GM18867 (cell line): ENCODE data around the gene SRR.

ENCODE experiments used
- ATAC-seq: cut with Tn5 transposase; IDR thresholded peaks from one replicate; pipeline ENCODE4 v1.9.1; 2021; ENCODE audit warnings: mild to moderate bottlenecking, moderate library complexity; ENCODE audit not compliant: unreplicated experiment

Gene SRR

DNA sequence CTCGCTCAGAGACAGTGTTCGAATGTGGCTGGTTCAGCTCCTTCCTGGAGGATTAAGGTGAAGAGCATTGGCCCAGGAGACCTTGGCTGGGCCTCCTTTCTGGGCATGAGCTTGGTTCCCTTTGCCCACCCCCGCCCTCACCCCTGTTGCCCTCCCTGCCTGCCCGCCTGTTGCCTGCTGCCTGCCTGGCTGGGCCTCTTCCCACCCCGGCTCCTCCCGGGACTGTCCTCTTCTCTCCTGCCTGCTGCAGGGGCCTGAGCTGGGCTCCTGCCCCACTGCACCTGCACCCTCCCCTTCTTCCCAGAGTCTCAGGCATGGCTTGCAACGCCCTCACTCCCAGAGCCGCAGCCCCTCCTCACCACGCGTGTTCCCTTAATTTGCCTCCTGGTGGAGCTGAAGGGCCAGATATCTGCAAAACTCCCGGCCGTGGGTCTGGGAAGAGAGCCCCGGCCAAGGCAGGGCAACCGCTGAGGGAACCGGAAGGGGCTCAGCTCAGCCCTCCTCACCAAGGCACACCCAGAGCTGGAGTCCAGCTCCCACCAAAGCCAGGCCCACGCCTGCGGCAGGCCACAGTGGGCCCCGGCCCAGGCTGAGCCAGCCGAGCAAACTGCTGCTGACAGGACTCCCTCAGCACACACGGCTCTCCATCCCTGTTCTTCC is 65.9 kb downstream of the SRR start:
- ATAC-seq, result no peak

DNA sequence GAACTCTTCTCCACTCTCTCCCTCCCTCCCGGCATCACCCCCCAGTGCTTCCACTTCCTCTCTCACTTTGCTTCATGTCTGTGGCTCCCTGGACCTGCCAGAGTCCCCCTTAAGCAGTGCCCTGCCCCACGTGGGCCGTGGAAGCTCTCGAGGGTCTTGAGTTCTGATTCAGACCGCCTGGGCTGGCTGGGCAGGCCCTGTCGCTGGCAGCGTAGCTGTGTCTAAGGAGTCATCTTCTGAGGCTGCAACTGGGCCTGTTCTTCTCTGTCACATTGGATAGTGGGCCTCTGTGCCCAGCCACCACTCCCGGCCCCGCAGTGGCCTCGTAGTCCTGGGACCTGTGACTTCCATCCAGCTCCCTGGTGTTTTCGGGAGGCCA is 66.5 kb downstream of the SRR start:
- no peak for ATAC-seq

DNA sequence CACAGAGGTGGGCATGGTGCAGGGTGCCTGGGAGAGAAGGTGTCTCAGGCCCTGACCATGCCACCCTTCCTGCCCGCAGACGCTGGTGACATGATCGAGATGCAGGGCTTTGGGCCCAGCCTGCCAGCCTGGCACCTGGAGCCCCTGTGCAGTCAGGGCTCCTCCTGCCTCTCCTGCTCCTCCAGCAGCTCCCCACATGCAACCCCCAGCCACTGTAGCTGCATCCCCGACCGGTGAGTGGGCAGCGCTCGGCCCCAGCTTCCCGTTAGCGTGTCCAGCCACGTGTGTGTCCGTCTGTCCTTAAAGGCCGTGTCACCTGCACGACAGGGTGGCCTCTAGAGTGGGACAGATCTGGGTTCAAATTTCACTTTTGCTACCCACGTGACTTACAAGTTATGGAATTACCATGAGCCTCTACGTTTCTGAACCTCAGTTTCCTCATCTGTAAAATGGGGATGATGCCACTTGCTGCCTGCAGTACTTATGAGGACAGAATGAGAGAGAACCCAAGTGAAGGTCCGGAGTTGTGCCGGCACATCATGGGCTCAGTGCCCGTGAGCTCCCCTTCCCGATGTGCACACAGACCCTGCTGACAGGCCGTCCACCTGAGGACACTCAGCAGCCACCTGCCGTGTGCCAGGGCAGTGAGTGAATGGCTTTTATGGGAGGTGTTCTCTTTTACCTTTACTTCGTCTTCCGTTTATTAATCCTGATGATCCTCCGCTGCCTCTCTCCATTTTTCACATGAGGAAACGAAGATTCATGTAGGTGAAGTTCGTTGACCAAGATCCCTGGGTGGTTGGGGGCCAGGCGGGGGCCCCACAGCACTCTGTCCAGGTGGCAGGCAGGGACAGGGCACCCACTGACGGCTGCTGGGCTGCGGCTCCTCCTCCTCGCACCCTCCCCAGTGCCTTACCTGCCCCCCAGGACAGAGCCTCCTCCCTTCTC is 67.7 kb downstream of the SRR start:
- no peak for ATAC-seq

- ATAC-seq, result no peak
Observed at GRCh38 chr17:2372180-2372579, 68.4 kb downstream of the SRR start.

GRCh38 chr17:2372681-2373080 is 68.9 kb downstream of the SRR start:
- ATAC-seq, result no peak

GRCh38 chr17:2373179-2373578 is 69.4 kb downstream of the SRR start:
- ATAC-seq, result no peak
